ENCODE measurements around the gene SDK1.

- TF ChIP-seq POLR2A (IDR thresholded peaks at IDR 0.05; ENCODE audit: low read depth, low read length), result no peak
- TF ChIP-seq, protein P1, sequence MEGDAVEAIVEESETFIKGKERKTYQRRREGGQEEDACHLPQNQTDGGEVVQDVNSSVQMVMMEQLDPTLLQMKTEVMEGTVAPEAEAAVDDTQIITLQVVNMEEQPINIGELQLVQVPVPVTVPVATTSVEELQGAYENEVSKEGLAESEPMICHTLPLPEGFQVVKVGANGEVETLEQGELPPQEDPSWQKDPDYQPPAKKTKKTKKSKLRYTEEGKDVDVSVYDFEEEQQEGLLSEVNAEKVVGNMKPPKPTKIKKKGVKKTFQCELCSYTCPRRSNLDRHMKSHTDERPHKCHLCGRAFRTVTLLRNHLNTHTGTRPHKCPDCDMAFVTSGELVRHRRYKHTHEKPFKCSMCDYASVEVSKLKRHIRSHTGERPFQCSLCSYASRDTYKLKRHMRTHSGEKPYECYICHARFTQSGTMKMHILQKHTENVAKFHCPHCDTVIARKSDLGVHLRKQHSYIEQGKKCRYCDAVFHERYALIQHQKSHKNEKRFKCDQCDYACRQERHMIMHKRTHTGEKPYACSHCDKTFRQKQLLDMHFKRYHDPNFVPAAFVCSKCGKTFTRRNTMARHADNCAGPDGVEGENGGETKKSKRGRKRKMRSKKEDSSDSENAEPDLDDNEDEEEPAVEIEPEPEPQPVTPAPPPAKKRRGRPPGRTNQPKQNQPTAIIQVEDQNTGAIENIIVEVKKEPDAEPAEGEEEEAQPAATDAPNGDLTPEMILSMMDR (IDR thresholded peaks at IDR 0.05; ENCODE audit: extremely low read depth in 1 of 2, insufficient read depth in 1 of 2, low read depth in 1 of 2, low read length in 2 of 2), result no peak
- no peak for TF ChIP-seq GATA2 (IDR thresholded peaks at IDR 0.05; ENCODE audit: insufficient read depth, insufficient read length, low read depth, low read length)
- TF ChIP-seq MAX (IDR thresholded peaks at IDR 0.05; ENCODE audit: insufficient read depth, insufficient read length), result no peak
- TF ChIP-seq MYC (IDR thresholded peaks at IDR 0.05; ENCODE audit: low read depth, low read length), result no peak
- no peak for TF ChIP-seq POLR2AphosphoS5 (IDR thresholded peaks at IDR 0.05; ENCODE audit: insufficient read depth, low read depth, low read length)
- no peak for TF ChIP-seq EZH2 (IDR thresholded peaks at IDR 0.05; ENCODE audit: borderline replicate concordance, low read depth, low read length, severe bottlenecking)
- no peak for TF ChIP-seq FOS (IDR thresholded peaks at IDR 0.05; ENCODE audit: borderline replicate concordance, insufficient read depth, low read length)
Measured at GRCh38 chr7:4221043-4221442, 920.0 kb downstream of the SDK1 start.

All from endothelial cell of umbilical vein (primary cell).